WTC11 (cell line): Measurements from ENCODE around the gene SMIM11. TPM values are rescaled to one million over a fixed set of nuclear protein-coding genes. Genes with fewer than 3 reads are reported as not detected.

Source experiments
- ATAC-seq: fragments of 200-7000 bp; cut with Tn5 transposase; 2 replicates; pipeline ENCODE4 v1.10.0; 2021; ENCODE audit warnings: mild to moderate bottlenecking, moderate library complexity
- CTCF ChIA-PET: fragments of 300-600 bp; sonication (Branson Sonifier 250); formaldehyde crosslinking; loops from one replicate; lab custom pipeline; 2021; ENCODE audit warnings: antibody characterized with exemption; lab: Charles Lee
- POLR2A ChIA-PET: fragments of 350-600 bp; sonication (Branson Sonifier 250); formaldehyde crosslinking; loops from one replicate; lab custom pipeline; 2021; ENCODE audit warnings: antibody characterized with exemption; lab: Charles Lee
- DNase-seq: peaks from one replicate; pipeline ENCODE4 v3.0.0; 2021; ENCODE audit warnings: low spot score
- H3K27ac Mint-ChIP-seq: 2 replicates; pipeline ENCODE4 v1.8.0; 2021; ENCODE audit warnings: mixed read lengths
- H3K27me3 Mint-ChIP-seq: 2 replicates; pipeline ENCODE4 v1.8.0; 2021; ENCODE audit warnings: low read depth, mild to moderate bottlenecking, moderate library complexity, mixed read lengths
- H3K36me3 Mint-ChIP-seq: 2 replicates; pipeline ENCODE4 v1.8.0; 2021; ENCODE audit warnings: mixed read lengths
- H3K4me1 Mint-ChIP-seq: 2 replicates; pipeline ENCODE4 v1.8.0; 2022; ENCODE audit warnings: mixed read lengths
- H3K4me3 Mint-ChIP-seq: 2 replicates; pipeline ENCODE4 v1.8.0; 2021; ENCODE audit warnings: mild to moderate bottlenecking, moderate library complexity, mixed read lengths
- H3K9me3 Mint-ChIP-seq: 2 replicates; pipeline ENCODE4 v1.8.0; 2021; ENCODE audit warnings: mixed read lengths
- AFF4 ChIP-seq: sonication (generic); formaldehyde crosslinking; IDR thresholded peaks from 2 replicates; pipeline ENCODE4 v1.8.1; 2023; ENCODE audit warnings: mild to moderate bottlenecking, missing genetic modification reagents, borderline replicate concordance
- AR ChIP-seq: fragments of 250-450 bp; sonication (Bioruptor Pico); IDR thresholded peaks from 2 replicates; pipeline ENCODE4 v1.9.0; 2021; ENCODE audit warnings: mild to moderate bottlenecking
- ATF6 ChIP-seq: sonication (generic); formaldehyde crosslinking; IDR thresholded peaks from 2 replicates; pipeline ENCODE4 v1.8.1; 2023; ENCODE audit warnings: mild to moderate bottlenecking, missing genetic modification reagents
- E2F1 ChIP-seq: sonication (generic); formaldehyde crosslinking; IDR thresholded peaks from 2 replicates; pipeline ENCODE4 v1.8.0; 2022; ENCODE audit warnings: mild to moderate bottlenecking, missing genetic modification reagents
- ESRRA ChIP-seq: sonication (generic); formaldehyde crosslinking; IDR thresholded peaks from 2 replicates; pipeline ENCODE4 v1.8.1; 2022; ENCODE audit warnings: mild to moderate bottlenecking, missing genetic modification reagents, borderline replicate concordance
- FOXP1 ChIP-seq: sonication (generic); formaldehyde crosslinking; IDR thresholded peaks from 2 replicates; pipeline ENCODE4 v1.8.0; 2022; ENCODE audit warnings: missing genetic modification reagents, mild to moderate bottlenecking, moderate library complexity, borderline replicate concordance
- FOXP4 ChIP-seq: sonication (generic); formaldehyde crosslinking; IDR thresholded peaks from 2 replicates; pipeline ENCODE4 v1.8.0; 2022; ENCODE audit warnings: mild to moderate bottlenecking, missing genetic modification reagents
- PREB ChIP-seq: sonication (generic); formaldehyde crosslinking; IDR thresholded peaks from 2 replicates; pipeline ENCODE4 v1.8.1; 2022; ENCODE audit warnings: mild to moderate bottlenecking, missing genetic modification reagents, moderate library complexity, borderline replicate concordance
- RELA ChIP-seq: sonication (generic); formaldehyde crosslinking; IDR thresholded peaks from 2 replicates; pipeline ENCODE4 v1.8.1; 2022; ENCODE audit warnings: missing genetic modification reagents, mild to moderate bottlenecking, borderline replicate concordance
- ZNF396 ChIP-seq: fragments of 250-450 bp; sonication (Bioruptor Pico); IDR thresholded peaks from 2 replicates; pipeline ENCODE4 v1.8.0; 2021; ENCODE audit warnings: mild to moderate bottlenecking, moderate library complexity, borderline replicate concordance
- ZNF671 ChIP-seq: fragments of 250-450 bp; sonication (Bioruptor Pico); IDR thresholded peaks from 2 replicates; pipeline ENCODE4 v1.8.0; 2021; ENCODE audit warnings: mild to moderate bottlenecking
- ZSCAN18 ChIP-seq: fragments of 250-450 bp; sonication (Bioruptor Pico); IDR thresholded peaks from 2 replicates; pipeline ENCODE4 v2.1.2; 2022; ENCODE audit warnings: mild to moderate bottlenecking, moderate library complexity
- total RNA-seq: library from RNA; stranded (reverse); gene quantifications from 3 replicates; pipeline ENCODE4 v1.2.3, GENCODE V29; 2021

Gene SMIM11
- total RNA-seq, 1 experiment from 2014 or later, result 1.4 TPM

- no peak for TF ChIP-seq AR (CRISPR knock-in tag)
- TF ChIP-seq, all 79 proteins: peak for 0
These were observed 37.6 kb upstream of the SMIM11 start (continued) for GRCh38 chr21:34337741-34338140.

GRCh38 chr21:34338226-34338625 is 37.1 kb upstream of the SMIM11 start:
- TF ChIP-seq ATF6 (CRISPR knock-in tag), result no peak
- no peaks in the 10 kb centered on the region for H3K27me3 Mint-ChIP-seq

GRCh38 chr21:34340061-34340460 is 35.2 kb upstream of the SMIM11 start:
- H3K27ac Mint-ChIP-seq, result no peak overlapping the region
- H3K4me1 Mint-ChIP-seq, result 0 out of 2 replicates have a peak, but pooled peaks cover 3% of the 10 kb centered on the region
- DNase-seq, result no peak
- no peaks in the 10 kb centered on the region for H3K36me3 Mint-ChIP-seq
- no peak for ATAC-seq
- H3K4me3 Mint-ChIP-seq, result no peak overlapping the region
- H3K9me3 Mint-ChIP-seq, result no peaks in the 10 kb centered on the region
- CTCF ChIA-PET, result no interaction called here
- TF ChIP-seq ZSCAN18 (CRISPR knock-in tag) (no peak), AFF4 (CRISPR knock-in tag) (no peak), ZNF671 (CRISPR knock-in tag) (no peak), FOXP4 (CRISPR knock-in tag) (no peak), FOXP1 (no peak), RELA (no peak), ESRRA (CRISPR knock-in tag) (no peak), ZNF396 (CRISPR knock-in tag) (no peak), PREB (CRISPR knock-in tag) (no peak), E2F1 (CRISPR knock-in tag) (no peak)
- H3K27me3 Mint-ChIP-seq, result no peaks in the 10 kb centered on the region
- POLR2A ChIA-PET, result no interaction called here

More at GRCh38 chr21:34338226-34338625, 37.1 kb upstream of the SMIM11 start:
- Mint-ChIP-seq H3K4me1 (0 out of 2 replicates have a peak, but pooled peaks cover 6% of the 10 kb centered on the region), H3K27ac (no peak overlapping the region), H3K4me3 (no peak overlapping the region), H3K9me3 (no peaks in the 10 kb centered on the region), H3K36me3 (no peaks in the 10 kb centered on the region)
- ChIA-PET POLR2A (no interaction called here), CTCF (interaction anchor here (3.9 kb wide), 1 partner anchor 10 kb away, joined by 17 read pairs; no protein-coding TSS in a partner anchor)
- DNase-seq (no peak), ATAC-seq (no peak)
